K562 (cell line): ENCODE results near the gene MAGEB6. TPM values are rescaled to one million over a fixed set of nuclear protein-coding genes. Genes with fewer than 3 reads are reported as not detected.

Source experiments
- ATAC-seq: fragments of 200-7000 bp; cut with Tn5 transposase; 3 replicates; pipeline ENCODE4 v1.9.1; 2020; ENCODE audit warnings: moderate library complexity
- BruUV-seq: library from RNA; stranded (reverse); fragments of 400-500 nt; replicated peaks from 2 replicates; lab custom pipeline; 2021; lab: Mats Ljungman, UMichigan
- CTCF ChIA-PET: fragments of 300-600 bp; formaldehyde crosslinking; extraction: SDS; loops from one replicate; lab custom pipeline; 2021; ENCODE audit warnings: low intra/inter-chr PET ratio; lab: Yijun Ruan, JAX
- POLR2A ChIA-PET: fragments of 300-600, 350-650 bp; sonication (Branson Sonifier 250); formaldehyde crosslinking; extraction: SDS; loops from one replicate; lab custom pipeline; 2021; ENCODE audit warnings: antibody characterized with exemption, inconsistent platforms; lab: Yijun Ruan, JAX
- DNase-seq, 4 experiments: peaks; one replicate each; pipeline versions ENCODE4 v3.0.0 to v3.0.0-alpha.2; 2011 to 2018; ENCODE audit warnings: low spot score in 3 of 4, mixed read lengths in 3 of 4; ENCODE audit errors: extremely low read depth in 1 of 4
- FAIRE-seq: peaks from 2 replicates; lab custom pipeline; 2011; peaks lifted over from hg19 to GRCh38; lab: Jason Lieb, UNC
- H2AFZ ChIP-seq: 2 replicates; pipeline ENCODE4 v1.6.0; 2011; ENCODE audit warnings: low read depth, low read length, control low read depth, inconsistent platforms
- H3K27ac ChIP-seq: fragments of 200-600 bp; 3 replicates; pipeline ENCODE4 v1.8.0; 2011; ENCODE audit warnings: low read depth, mild to moderate bottlenecking, control low read depth, inconsistent platforms, low read length, moderate library complexity, mixed read lengths; ENCODE audit errors: extremely low read depth
- H3K27me3 ChIP-seq, 2 experiments: fragments of 300-600 bp in 1 of 2; 2 replicates in 1 of 2; 3 replicates in 1 of 2; pipeline versions ENCODE4 v1.6.0 to v1.8.0; 2011; ENCODE audit warnings: inconsistent platforms in 2 of 2, low read length in 2 of 2, mild to moderate bottlenecking in 1 of 2, mixed read lengths in 1 of 2, moderate library complexity in 1 of 2; ENCODE audit not compliant: control insufficient read depth in 2 of 2, insufficient read depth in 2 of 2
- H3K36me3 ChIP-seq: fragments of 300-600 bp; 3 replicates; pipeline ENCODE4 v1.8.0; 2011; ENCODE audit warnings: mild to moderate bottlenecking, low read length, inconsistent platforms; ENCODE audit not compliant: control insufficient read depth, insufficient read depth
- H3K4me1 ChIP-seq, 2 experiments: fragments of 200-600 bp in 1 of 2; replicated peaks in 1 of 2; 2 replicates in 1 of 2; 3 replicates in 1 of 2; pipeline versions ENCODE4 v1.5.1 to v1.8.0; 2011; ENCODE audit warnings: inconsistent platforms in 2 of 2, low read length in 2 of 2, mild to moderate bottlenecking in 1 of 2, mixed read lengths in 1 of 2, moderate library complexity in 1 of 2; ENCODE audit not compliant: control insufficient read depth in 2 of 2, insufficient read depth in 2 of 2
- H3K4me2 ChIP-seq: 2 replicates; pipeline ENCODE4 v1.6.1; 2011; ENCODE audit warnings: low read length, control low read depth, inconsistent platforms, mixed read lengths; ENCODE audit not compliant: insufficient read depth
- H3K4me3 ChIP-seq: fragments of 200-600 bp; sonication (generic), shearing (Covaris generic); 2 replicates; pipeline ENCODE4 v1.5.1; 2016; ENCODE audit warnings: control low read depth, inconsistent platforms
- H3K79me2 ChIP-seq: fragments of 200-600 bp; 3 replicates; pipeline ENCODE4 v1.8.0; 2011; ENCODE audit warnings: low read length, inconsistent platforms; ENCODE audit not compliant: control insufficient read depth, insufficient read depth
- H3K9ac ChIP-seq, 2 experiments: 2 replicates each; pipeline versions ENCODE4 v1.6.0 to v1.6.1; 2011; ENCODE audit warnings: low read depth in 2 of 2, low read length in 2 of 2, control low read depth in 1 of 2, inconsistent platforms in 1 of 2, mild to moderate bottlenecking in 1 of 2, mixed read lengths in 1 of 2; ENCODE audit not compliant: insufficient read depth in 1 of 2
- H3K9me1 ChIP-seq: one replicate; pipeline ENCODE4 v1.6.0; 2011; ENCODE audit warnings: inconsistent platforms, mild to moderate bottlenecking, low read length, moderate library complexity; ENCODE audit not compliant: control insufficient read depth, insufficient read depth
- H3K9me3 ChIP-seq: replicated peaks from 2 replicates; pipeline ENCODE4 v1.5.1; 2011; ENCODE audit warnings: low read depth, low read length, inconsistent platforms; ENCODE audit not compliant: control insufficient read depth, insufficient read depth
- H4K20me1 ChIP-seq: replicated peaks from 2 replicates; pipeline ENCODE4 v1.6.1; 2011; ENCODE audit warnings: low read length, inconsistent platforms, mixed read lengths; ENCODE audit not compliant: control insufficient read depth, insufficient read depth
- CBX8 ChIP-seq: fragments of 200-600 bp; sonication (generic); IDR thresholded peaks from 2 replicates; pipeline ENCODE4 v1.6.1; 2012; ENCODE audit warnings: borderline replicate concordance, mixed run types, low read depth, mild to moderate bottlenecking, moderate library complexity, mixed read lengths, low read length, control low read depth, inconsistent platforms; ENCODE audit not compliant: poor library complexity, severe bottlenecking; ENCODE audit errors: extremely low read depth
- CLOCK ChIP-seq: fragments of 250-450 bp; sonication (Bioruptor Pico); IDR thresholded peaks from 2 replicates; pipeline ENCODE4 v1.4.0; 2020; ENCODE audit warnings: mild to moderate bottlenecking, moderate library complexity, borderline replicate concordance
- FOSL1 ChIP-seq: fragments of 200-800 bp; sonication (Bioruptor generic); conservative IDR thresholded peaks from 2 replicates; pipeline ENCODE4 v1.6.1; 2016; ENCODE audit warnings: missing genetic modification characterization, missing compliant biosample characterization
- HNRNPUL1 ChIP-seq: fragments of 200-400 bp; formaldehyde crosslinking; IDR thresholded peaks from 2 replicates; pipeline ENCODE4 v1.6.1; 2017; ENCODE audit warnings: low read length
- KDM5B ChIP-seq: fragments of 200-600 bp; sonication (generic); IDR thresholded peaks from 2 replicates; pipeline ENCODE4 v1.6.1; 2012; ENCODE audit warnings: low read depth, mild to moderate bottlenecking, moderate library complexity, low read length, control low read depth, inconsistent platforms; ENCODE audit not compliant: insufficient replicate concordance
- MTA3 ChIP-seq: fragments of 450-650 bp; formaldehyde crosslinking; IDR thresholded peaks from 2 replicates; pipeline ENCODE4 v1.6.1; 2017; ENCODE audit warnings: mild to moderate bottlenecking, borderline replicate concordance
- NR0B1 ChIP-seq: fragments of 450-650 bp; IDR thresholded peaks from one replicate; pipeline ENCODE4 v1.6.1; 2018; ENCODE audit warnings: mild to moderate bottlenecking, moderate library complexity; ENCODE audit not compliant: partially characterized antibody
- RBM34 ChIP-seq: fragments of 200-400 bp; formaldehyde crosslinking; IDR thresholded peaks from 2 replicates; pipeline ENCODE4 v1.6.1; 2018; ENCODE audit warnings: low read length, borderline replicate concordance; ENCODE audit not compliant: insufficient read depth
- SETDB1 ChIP-seq: IDR thresholded peaks from one replicate; pipeline ENCODE4 v1.6.1; 2012; ENCODE audit warnings: low read length, control low read depth, inconsistent platforms
- YY1 ChIP-seq, 3 experiments: IDR thresholded peaks; 2 replicates each; pipeline ENCODE4 v1.6.1; 2011; ENCODE audit warnings: low read length in 2 of 3, mild to moderate bottlenecking in 2 of 3, moderate library complexity in 2 of 3, borderline replicate concordance in 1 of 3, control low read depth in 1 of 3, low read depth in 1 of 3; ENCODE audit not compliant: insufficient read depth in 3 of 3, insufficient replicate concordance in 2 of 3, control insufficient read depth in 1 of 3, insufficient read length in 1 of 3; ENCODE audit errors: extremely low read depth in 1 of 3
- ZBTB9 ChIP-seq: fragments of 450-650 bp; formaldehyde crosslinking; IDR thresholded peaks from 2 replicates; pipeline ENCODE4 v1.4.0; 2020; ENCODE audit warnings: mild to moderate bottlenecking, moderate library complexity
- ZNF140 ChIP-seq: fragments of 250-450 bp; sonication (Bioruptor Pico); IDR thresholded peaks from 2 replicates; pipeline ENCODE4 v1.8.0; 2021; ENCODE audit warnings: moderate library complexity, mild to moderate bottlenecking, inconsistent platforms
- ZNF3 ChIP-seq: fragments of 250-450 bp; sonication (Bioruptor Pico); IDR thresholded peaks from 2 replicates; pipeline ENCODE4 v1.5.0; 2021; ENCODE audit warnings: mild to moderate bottlenecking, moderate library complexity
- ZNF589 ChIP-seq: fragments of 200-800 bp; sonication (Bioruptor generic); IDR thresholded peaks from 2 replicates; pipeline ENCODE4 v1.6.1; 2016; ENCODE audit warnings: low read depth, missing genetic modification characterization, missing compliant biosample characterization
- ZNF780A ChIP-seq: fragments of 250-450 bp; sonication (Bioruptor Pico); IDR thresholded peaks from 2 replicates; pipeline ENCODE4 v1.5.0; 2021; ENCODE audit warnings: mild to moderate bottlenecking
- WGBS: fragments of 100-300 bp; shearing (Covaris generic); methylation state at CpG from one replicate; pipeline ENCODE4 v1.1.6; 2016; ENCODE audit warnings: low coverage, mixed read lengths; ENCODE audit not compliant: insufficient coverage; ENCODE audit errors: missing lambda C conversion rate; 5-methylcytosine and 5-hydroxymethylcytosine counted together
- in situ Hi-C: fragments of 300-500 bp; cut with MboI; formaldehyde crosslinking; loops from 4 replicates; pipeline ENCODE4 v1.15.0; 2018; ENCODE audit warnings: inconsistent platforms, mixed read lengths
- intact Hi-C: fragments of 100-400 bp; cut with micrococcal nuclease; formaldehyde crosslinking; loops from 2 replicates; pipeline ENCODE4 v1.14.2; 2022
- polyA plus RNA-seq, 8 experiments: library from polyadenylated mRNA; depleted of rRNA in 4 of 8; stranded (reverse) in 5 of 8; unstranded in 3 of 8; fragments of >200 nt; fragmentation: Nextera tagmentation in 2 of 8; fragmentation: Illumina TruSeq in 1 of 8; extraction: Ambion mirVana in 2 of 8; extraction: Trizol in 1 of 8; gene quantifications; 2 replicates each; pipeline versions ENCODE4 v1.2.1 to v1.2.3, GENCODE V29; 2011 to 2014; ENCODE audit warnings: inconsistent platforms in 1 of 8, missing spikeins in 1 of 8
- total RNA-seq, 7 experiments: library from RNA; depleted of rRNA in 6 of 7; stranded (reverse); fragments of >200 nt in 6 of 7; fragmentation: Illumina TruSeq in 2 of 7; extraction: Trizol in 2 of 7; gene quantifications; 2 replicates each; pipeline versions ENCODE4 v1.2.1 to v1.2.3, GENCODE V29; 2011 to 2021; ENCODE audit warnings: low replicate concordance in 1 of 7

Gene MAGEB6
- total and polyA plus RNA-seq, 9 of the 15 experiments (the other 6 are each of a cell fraction or from before 2014, with no cell fraction given) = 0.07 to 0.18 (median 0.11) TPM; not detected in 3

- Histone ChIP-seq H3K79me2 (no peaks in the 10 kb centered on the region), H3K36me3 (no peaks in the 10 kb centered on the region), H3K27me3 (no peaks in the 10 kb centered on the region), H3K9ac (no peak overlapping the region), H3K4me1 (no peaks in the 10 kb centered on the region), H3K27ac (no peak overlapping the region), H4K20me1 (no peaks in the 10 kb centered on the region), H3K9me1 (no peaks in the 10 kb centered on the region), H3K4me2 (no peak overlapping the region), H2AFZ (no peak overlapping the region), H3K9me3 (no peaks in the 10 kb centered on the region), H3K4me3 (no peak overlapping the region)
- no peak for DNase-seq
- no TSS peak for BruUV-seq
- 0% methylated on average over 7 of the region's 7 CpGs for WGBS
- CTCF ChIA-PET = no interaction called here
- intact Hi-C loops (no loop called here), in situ Hi-C loops (no loop called here)
- no peak for ATAC-seq
- FAIRE-seq = no peak
- POLR2A ChIA-PET = no interaction called here
- no peak for TF ChIP-seq HNRNPUL1
- no peak for TF ChIP-seq ZNF140
- TF ChIP-seq RBM34 = no peak
- TF ChIP-seq KDM5B = no peak
- TF ChIP-seq SETDB1 = no peak
- TF ChIP-seq NR0B1 = no peak
- TF ChIP-seq FOSL1 (tag) = no peak
- TF ChIP-seq CLOCK (CRISPR knock-in tag) = no peak
- no peak for TF ChIP-seq CBX8
- no peak for TF ChIP-seq ZNF780A (CRISPR knock-in tag)
- TF ChIP-seq ZBTB9 = no peak
- TF ChIP-seq YY1 (IDR thresholded peaks at IDR 0.05; ENCODE audit: borderline replicate concordance in 1 of 3, control insufficient read depth in 1 of 3, extremely low read depth in 1 of 3, insufficient read depth in 3 of 3, insufficient read length in 1 of 3, insufficient replicate concordance in 2 of 3, low read depth in 1 of 3, low read length in 2 of 3) = no peak
- TF ChIP-seq ZNF3 (CRISPR knock-in tag) = no peak
- no peak for TF ChIP-seq MTA3
- TF ChIP-seq ZNF589 = no peak
Observed at GRCh38 chrX:26219351-26219750, 27.1 kb downstream of the MAGEB6 start.
